ENCODE measurements around the gene ZSCAN30.
A peak's percentile ranks its signal among the peaks of the same experiment; 100 is the strongest.

ZSCAN30 gene

DNA sequence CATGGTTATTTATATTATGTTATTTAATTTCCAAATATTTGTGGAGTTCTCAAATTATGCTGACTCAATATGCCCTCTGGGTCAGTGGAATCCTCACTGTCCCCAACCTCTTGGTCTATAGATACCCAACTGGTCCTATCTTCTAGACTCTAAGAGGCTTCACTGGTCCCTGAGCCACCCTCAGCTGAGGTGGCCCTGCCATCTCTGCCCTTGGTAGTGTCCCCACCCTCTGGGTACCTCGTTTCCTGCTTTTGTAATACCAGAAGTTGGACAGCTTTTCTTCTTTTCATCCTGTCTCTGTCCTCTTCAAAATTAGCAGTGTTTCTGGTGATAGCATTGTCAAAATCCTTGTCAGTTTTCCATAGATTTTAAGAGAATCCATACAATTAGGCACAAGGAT is 11.9 kb downstream of the ZSCAN30 start:
- no peak for DNase-seq

DNA sequence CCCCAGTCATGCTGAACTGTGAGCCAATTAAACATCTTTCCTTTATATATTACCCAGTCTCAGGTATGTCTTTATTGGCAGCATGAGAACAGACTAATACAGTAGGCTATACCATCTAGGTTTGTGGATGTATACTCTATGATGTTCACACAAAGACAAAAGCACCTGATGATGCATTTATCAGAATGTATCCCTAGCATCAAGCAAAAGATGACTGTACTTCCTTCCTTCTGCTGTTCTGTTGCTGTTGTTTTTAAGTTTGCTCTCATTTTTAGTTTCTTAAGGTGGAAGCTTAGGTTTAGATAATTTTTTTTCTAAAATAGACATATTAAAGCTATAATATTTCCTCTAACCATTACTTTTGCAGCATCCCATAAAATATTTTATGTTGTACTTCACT is 12.4 kb downstream of the ZSCAN30 start:
- no peak for DNase-seq

DNA sequence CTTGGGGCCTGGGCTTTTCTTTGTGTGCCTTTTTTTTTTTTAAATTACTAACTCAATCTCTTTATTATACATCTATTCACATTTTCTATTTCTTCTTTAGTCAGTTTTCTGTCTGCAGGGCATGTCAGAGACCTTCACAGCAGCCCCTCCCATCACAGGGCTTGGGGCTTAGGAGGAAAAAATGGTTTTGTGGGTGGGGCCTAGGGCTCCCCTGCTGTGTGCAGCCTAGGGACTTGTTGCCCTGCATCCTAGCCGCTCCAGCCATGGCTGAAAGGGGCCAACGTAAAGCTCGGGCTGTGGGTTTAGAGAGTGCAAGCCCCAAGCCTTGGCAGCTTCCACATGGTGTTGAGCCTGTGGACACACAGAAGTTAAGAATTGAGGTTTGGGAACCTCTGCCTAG is 13.8 kb downstream of the ZSCAN30 start:
- no peak for DNase-seq

DNA sequence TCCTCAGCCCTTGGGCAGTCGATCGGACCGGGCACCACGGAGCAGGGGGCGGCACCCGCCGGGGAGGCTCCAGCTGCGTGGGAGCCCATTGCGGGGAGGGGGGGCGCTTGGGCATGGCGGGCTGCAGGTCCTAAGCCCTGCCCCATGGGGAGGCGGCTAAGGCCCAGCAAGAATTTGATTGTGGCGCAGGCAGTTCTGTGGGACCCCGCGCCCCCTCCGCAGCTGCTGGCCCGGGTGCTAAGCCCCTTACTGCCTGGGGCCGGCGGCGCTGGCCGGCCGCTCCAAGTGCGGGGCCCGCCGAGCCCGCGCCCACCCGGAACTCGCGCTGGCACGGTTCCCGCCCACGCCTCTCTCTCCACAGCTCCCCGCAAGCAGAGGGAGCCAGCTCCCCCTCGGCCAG is 18.4 kb downstream of the ZSCAN30 start:
- DNase-seq = no peak

DNA sequence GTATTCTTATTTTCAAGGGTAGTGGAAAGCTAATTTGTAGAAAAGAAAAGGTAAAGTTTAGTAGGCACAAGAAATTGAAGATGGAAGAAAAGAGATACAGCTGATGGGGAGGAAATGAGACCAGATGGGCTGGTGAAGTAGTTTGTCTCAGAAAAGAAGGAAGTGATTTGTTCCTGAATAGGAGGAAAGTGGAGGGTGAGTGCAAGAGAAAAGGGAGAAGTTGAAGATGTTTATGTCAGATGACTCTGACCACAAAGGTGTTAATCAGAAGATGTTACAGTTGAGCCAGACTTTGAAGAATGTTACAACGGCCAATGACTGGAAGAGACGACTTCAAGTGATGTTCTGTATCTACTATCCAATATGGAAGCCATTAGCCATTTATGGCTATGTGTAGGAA is 21.2 kb downstream of the ZSCAN30 start:
- DNase-seq = no peak

DNA sequence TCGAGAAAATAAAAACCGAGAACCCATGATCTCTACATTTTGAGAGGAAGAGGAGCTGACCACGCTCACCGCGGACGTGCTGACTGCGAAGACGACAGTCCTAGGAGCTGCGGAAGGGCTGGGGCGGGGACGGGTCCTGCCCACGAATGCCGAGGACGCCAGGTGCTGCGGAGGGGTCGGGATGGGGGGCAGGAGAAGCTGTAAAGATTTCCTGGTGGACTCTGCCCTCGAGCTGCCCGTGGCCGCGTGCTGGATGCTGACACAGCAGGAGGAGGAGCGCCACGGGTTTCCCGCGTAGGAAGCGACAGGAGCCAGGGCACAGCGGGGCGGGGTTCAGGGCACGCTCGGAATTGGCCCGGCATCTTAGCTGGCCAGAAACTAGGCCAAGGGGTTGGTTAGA is 22.2 kb downstream of the ZSCAN30 start:
- no peak for DNase-seq

DNA sequence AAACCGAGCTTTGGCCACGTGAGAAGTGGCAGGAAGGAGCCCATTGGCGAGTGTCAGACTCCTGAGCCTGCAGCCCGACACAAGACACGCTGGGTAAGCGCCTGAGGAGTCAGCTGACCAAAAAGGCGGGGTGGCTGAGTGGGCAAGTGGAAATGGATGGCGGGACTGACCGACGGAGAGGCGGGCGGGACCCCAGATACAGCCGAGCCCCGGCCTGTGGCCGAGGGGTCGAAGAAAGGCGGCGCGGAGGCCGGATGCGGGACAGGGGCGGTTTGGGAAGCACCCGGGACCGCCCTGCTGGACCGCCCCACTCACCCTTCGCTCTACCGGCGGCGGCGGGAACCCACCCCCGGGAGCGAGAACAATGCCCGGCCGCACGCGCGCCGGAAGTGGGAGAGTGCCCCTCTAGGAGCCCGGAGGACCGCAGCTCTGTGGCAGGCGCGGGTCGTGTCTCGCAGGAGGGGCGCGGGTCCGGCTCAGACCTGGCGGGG is 22.8 kb downstream of the ZSCAN30 start:
- peak; percentile 29 for DNase-seq

DNA sequence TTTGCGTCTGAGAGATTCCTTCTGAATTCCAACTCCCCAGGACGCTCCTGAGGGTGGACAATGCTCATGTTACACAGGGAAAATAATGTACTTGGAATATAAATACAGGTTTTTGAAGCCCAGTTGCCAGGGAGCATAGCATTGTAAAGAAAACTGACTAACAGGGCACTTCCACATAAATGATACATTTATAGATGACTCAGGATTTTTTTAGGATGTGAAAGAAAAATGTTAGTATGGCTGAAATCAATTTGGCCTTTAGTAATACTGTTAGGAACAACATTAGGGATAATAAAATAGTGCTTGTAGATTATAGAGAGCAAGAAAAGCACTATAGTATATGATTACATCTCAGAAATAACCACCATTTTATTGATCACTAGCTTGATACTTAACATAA is 25.6 kb downstream of the ZSCAN30 start:
- no peak for DNase-seq

DNA sequence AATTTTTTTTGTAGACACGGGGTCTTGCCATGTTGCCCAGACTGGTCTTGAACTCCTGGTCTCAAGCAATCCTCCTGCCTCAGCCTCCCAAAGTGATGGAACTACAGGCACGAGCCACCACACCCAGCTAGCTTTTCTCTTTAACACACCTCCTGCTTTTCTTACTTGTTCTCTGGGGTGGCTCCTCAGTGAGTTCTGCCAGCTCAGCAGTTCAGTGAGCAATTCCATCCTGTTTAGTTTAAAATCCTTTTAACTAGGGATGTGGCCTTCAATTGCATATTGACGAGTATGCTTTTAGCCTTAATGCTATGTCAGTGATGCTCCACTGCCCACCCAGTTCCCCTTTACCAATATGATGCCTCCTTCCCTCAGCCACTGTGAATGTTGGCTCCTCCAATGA is 33.1 kb downstream of the ZSCAN30 start:
- DNase-seq = no peak

DNA sequence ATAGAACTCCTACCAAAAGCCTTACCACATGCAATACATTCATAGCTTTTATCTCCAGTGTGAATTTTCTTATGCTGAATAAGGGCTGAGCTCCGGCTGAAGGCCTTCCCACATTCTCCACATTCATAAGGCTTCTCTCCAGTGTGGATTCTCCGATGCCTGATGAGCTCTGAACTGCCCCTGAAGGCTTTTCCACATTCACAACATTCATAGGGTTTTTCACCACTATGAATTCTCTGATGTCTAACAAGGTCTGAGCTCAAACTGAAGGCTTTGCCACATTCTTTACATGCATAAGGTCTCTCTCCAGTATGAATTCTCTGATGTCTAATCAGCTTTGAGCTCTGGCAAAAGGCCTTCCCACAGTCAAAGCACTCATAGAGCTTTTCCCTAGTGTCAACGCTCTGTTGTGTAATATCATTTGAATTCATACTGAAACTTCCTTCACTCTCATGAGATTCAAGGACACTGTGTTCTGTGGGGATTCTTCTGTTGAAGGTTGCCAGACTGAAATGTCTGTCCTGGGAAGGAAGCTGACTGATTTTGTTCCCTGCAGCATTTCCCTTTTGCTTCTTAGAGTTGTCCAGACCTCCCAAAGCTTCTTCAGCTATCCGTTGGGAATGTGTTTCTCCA is 36.3 kb downstream of the ZSCAN30 start:
- DNase-seq = no peak

DNA sequence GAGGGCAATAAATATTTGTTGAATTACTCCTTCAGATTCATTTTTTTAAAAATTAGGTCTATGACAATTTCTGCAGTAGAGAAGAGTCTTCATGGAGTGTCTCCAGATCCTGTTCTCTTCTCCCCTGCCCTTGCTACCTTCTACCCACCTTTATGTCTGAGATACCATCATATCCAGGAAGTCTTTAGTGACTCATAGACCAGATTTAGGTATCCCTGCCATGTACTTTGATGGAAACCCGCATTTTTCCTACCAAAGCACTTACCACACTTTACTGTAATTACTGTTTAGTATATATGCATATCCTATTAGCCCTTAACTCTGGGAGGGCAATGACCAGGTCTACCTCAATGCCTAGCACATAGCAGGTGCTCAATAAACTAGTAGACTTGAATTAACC is 37.6 kb downstream of the ZSCAN30 start:
- DNase-seq = no peak

DNA sequence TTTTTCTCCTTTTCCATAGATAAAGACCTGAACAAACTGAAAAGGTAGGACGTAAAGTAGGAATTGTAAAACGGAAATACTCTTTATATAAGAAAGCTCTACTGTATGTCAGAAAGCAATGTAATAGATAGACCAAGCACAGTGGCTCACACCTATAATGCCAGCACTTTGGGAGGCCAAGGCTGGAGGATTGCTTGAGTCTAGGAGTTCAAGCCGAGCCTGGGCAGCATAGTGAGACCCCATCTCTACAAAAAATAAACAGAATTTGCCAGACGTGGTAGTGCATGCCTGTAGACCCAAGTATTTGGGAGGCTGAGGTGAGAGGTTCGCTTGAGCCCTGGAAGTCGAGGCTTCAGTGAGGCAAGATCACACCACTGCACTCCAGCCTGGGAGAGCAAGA is 41.6 kb downstream of the ZSCAN30 start:
- no peak for DNase-seq

DNA sequence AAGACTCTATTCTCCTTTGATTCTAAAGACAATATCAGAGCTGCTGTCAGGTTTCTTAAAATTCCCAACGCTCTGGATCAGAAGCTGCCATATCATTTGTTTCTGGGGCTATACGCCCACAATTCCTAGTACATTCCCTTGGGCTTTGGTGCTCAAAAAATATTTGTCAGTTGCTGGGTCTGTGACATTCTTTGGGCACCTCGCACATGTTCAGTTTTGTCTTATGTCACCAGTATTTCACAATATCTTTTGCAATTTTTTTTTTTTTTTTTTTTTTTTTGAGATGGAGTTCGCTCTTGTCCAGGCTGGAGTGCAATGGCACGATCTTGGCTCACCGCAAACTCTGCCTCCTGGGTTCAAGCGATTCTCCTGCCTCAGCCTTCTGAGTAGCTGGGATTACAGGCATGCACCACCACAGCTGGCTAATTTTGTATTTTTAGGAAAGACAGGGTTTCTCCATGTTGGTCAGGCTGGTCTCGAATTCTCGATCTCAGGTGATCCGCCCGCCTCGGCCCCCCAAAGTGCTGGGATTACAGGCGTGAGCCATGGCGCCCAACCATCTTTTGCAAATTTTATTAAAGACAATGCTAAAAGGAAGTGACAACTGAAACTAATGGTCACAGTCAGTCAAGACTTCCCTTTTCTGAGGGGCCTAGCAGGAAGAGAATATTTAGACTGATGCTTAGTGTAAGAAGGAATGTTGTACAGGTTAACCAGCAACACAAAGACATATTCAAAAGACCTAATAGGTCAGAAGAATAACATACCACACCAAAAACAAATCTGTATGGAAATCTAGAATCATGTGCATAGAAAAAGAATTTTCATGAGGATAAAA is 42.4 kb downstream of the ZSCAN30 start:
- peak; percentile 12 for DNase-seq

DNA sequence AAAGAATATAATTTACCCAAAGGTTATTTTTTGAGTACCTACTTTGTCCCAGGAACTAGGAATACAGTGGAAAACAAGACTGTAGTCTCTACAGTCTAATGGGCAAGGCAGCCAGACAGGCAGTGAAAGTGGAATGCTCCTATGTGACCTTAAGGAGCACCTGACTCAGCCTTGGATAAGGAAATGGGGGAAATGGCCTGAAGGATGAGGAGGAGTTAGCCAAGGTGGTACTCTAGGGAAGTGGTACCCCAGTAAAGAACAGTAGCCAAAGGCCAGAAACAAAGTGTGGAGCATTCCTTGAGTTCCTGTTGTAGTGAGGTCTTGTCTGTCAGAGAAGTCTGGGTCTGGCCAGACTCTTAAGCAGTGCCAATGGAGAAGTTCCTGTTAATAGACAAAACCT is 43.2 kb downstream of the ZSCAN30 start:
- DNase-seq = no peak

DNA sequence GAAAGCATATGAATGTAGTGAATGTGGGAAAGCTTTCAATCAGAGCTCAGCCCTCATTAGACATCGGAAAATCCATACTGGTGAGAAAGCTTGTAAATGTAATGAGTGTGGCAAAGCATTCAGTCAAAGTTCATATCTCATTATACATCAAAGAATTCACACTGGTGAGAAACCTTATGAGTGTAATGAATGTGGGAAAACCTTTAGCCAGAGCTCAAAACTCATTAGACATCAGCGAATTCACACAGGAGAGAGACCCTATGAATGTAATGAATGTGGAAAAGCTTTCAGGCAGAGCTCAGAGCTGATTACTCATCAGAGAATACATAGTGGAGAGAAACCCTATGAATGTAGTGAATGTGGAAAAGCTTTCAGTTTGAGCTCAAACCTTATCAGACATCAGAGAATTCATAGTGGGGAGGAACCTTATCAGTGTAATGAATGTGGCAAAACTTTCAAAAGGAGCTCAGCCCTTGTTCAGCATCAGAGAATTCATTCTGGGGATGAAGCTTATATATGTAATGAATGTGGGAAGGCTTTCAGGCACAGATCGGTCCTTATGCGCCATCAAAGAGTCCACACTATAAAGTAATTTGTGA is 44.2 kb downstream of the ZSCAN30 start:
- DNase-seq = no peak

DNA sequence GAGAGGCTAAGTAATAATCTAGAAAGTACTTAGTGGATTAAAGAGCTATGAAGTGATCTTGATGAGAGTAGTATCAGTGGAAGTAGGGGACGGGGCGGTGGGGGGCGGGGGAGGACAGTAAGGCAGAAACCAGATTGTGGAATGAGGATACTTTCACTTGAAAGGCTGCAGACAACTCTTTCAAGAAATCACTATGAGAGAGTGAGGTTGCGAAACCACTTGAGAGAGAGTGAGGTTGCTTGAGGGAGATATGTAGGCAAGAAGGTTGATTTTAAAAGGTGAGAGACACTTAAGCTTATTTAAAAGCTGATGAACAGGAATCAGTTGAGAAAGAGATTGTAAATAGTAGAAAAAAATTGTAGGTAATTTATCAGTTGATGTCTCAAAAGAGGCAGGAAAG is 45.4 kb downstream of the ZSCAN30 start:
- DNase-seq = no peak

DNA sequence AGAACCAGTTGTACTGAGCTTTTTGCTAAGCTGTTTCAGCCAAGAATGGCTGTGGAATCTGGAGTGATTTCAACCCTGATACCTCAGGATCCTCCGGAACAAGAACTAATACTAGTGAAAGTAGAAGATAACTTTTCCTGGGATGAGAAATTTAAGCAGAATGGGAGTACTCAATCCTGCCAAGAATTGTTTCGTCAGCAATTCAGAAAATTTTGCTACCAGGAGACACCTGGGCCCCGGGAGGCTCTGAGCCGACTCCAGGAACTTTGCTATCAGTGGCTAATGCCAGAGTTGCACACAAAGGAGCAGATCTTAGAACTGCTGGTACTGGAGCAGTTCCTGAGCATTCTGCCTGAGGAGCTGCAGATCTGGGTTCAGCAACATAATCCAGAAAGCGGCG is 47.6 kb downstream of the ZSCAN30 start:
- no peak for DNase-seq

DNA sequence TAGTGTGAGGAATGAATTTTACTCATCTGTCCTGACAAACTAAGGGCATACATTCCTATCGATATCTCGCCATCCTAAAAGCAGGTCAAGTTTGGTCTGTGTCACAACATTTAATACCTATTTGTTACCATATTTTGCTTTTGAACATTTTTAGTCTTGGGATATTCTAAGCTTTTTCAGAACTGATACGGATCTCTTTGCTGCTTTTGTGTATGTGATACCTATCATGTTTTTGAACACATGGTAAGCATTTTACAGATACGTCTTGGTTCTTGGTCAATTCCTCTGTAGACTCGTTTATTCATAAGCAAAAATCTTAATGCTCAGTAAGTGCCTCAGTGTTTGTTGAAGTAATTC is 48.6 kb downstream of the ZSCAN30 start:
- DNase-seq = peak; percentile 4

DNA sequence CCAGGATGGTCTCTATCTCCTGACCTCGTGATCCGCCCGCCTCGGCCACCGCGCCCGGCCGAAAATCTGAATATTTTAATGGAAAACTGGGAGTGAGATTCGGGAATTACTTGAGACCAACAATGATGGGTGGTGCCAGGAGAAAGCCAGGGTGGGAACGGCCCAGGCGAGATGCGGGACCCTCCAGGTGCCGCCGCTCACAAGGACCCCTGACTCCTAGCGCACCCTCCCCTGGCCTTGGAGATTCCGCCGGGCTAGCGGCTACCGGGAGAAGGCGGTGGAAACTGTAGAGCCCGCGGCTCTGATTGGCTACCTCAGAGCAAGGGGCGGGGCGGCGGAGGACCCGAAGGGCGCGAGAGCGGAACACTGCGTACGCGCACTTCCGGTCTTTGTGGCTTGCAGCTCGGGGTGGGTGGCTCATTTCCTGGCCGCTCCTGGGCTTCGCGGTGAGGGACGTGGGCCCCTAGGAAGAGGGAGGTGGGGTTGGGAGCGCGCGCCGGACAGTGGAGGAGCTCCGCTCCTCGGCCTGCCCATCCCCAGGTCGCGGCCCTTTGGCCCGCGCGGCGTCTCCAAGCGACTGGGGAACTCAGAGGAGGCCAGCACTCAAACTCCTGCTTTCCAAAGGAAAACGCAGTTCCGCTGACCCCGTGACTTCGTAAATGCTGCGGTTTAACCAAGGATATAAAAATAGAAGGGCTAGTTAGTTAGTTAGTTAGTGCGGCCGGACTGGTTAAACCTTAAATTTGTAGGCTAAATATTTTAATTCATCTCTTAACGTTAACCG is 49.2 kb downstream of the ZSCAN30 start, which contains the start of gene ZNF397:
TSS of gene ZNF397 (plus strand) at position 371 of the 784 bp plus-strand sequence. CDS start 1,437 bp downstream, outside the sequence.
- DNase-seq = peak; percentile 99

DNA sequence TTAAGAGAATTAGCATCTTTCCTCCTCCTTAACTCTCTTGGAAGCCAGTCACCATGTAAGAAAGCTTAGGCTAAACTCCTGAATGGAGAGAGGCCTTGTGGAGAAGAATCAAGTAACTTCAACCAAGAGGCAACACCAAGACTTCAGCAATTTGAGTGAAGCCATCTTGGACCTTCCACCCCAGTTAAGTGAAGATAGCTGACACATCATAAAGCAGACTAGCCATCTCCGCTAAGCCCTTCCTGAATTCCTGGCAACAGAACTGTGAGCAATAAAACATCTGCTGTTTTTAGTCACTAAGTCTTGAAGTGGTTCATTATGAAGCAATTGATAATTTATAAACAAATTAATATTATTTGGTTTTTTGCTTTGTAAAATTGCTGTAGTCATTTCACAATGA is 50.7 kb downstream of the ZSCAN30 start:
- DNase-seq = no peak

DNA sequence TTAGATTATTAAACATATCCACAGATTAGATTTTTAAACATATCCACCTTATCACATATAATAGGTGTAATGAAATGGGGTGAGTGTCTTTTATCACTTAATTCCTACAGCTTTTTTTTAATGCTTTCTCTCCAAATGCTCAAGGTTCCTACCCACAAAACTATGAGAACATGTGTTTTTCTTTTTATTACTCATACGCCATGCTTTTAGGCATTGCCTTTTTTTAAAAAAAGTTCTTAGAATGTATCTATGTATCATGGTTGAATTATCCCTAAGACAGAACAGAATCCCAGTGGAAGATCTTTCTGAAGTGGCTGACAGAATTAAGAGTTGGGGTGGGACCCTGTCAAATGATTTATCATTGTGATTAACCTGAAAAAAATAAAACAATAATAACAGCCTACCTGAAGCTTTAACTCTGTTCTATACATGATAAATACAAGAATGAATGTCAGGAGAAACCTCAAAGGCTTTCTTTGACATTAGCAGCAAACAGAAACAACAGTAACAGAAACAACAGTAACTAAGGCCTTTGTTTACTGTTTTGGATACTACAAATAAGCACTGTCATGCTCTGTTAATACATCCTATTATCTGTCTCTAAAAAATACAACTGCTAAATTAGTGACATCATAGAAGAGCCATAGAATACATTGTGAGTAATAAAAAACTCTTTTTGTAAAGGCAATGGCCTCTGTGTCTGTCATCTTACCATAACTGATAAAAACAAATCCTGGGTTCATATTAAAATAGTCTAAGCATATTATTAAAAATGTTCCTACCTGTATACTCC is 53.3 kb downstream of the ZSCAN30 start:
- DNase-seq = no peak

DNA sequence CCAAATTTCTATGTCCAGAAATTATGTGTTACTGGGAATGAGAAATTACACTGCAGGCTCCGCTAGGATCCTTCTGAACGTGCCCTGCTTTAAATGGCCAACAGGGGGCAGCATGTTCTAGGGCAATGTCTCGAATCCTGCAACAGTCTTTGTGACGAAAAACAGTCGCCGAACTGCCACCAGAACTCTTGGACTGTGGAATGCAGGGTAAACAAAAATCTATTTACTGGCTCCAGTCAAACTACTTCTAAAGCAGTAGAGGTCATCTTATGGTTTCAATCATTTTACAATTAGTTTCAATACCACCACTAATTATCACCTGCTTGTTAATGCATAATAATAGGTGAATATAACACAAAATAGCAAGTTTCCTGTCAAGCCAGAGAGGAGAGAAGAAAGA is 59.0 kb downstream of the ZSCAN30 start:
- DNase-seq = peak; percentile 86
